Measurements from ENCODE around the gene MYOG. TPM values are rescaled to one million over a fixed set of nuclear protein-coding genes. Genes with fewer than 3 reads are reported as not detected.

MYOG gene
- not detected for total RNA-seq

DNA sequence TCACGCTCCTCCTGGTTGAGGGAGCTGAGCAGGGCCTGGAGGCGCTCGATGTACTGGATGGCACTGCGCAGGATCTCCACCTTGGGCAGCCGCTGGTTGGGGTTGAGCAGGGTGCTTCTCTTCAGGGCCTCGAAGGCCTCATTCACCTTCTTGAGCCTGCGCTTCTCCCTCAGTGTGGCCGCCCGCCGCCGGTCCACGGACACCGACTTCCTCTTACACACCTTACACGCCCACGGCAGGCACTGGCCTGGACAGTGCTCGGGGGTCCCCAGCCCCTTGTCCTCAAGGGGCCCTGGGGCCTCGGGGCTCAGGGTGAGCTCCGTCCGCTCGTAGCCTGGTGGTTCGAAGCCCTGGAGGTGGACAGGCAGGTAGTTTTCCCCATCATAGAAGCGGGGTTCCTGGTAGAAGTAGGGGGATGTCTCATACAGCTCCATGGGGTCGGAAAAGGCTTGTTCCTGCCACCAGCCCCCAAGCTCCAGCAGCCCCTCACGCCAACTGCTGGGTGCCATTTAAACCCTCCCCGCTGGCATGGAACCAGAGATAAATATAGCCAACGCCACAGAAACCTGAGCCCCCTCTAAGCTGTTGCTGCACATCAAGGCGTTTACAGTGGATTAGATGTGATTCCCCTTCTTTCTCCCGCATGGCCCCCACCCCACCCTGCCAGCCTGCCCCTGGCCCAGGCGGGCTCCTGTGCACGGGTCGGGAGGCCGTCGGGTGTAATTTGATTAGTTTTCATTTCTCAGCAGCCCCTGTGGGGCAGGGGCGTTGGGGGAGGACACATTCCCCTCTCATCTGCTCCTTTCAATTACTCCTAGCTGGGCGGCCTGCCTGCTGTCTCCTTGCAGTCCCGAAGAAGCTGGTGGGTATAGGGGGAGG, at the start of gene MYOG:
Gene MYOG, minus strand, starts transcription at position 485 of the 879 bp plus-strand sequence. Its CDS starts 51 bp downstream, at position 434.

GRCh38 chr1:203127666-203128430, 42.0 kb upstream of the MYOG start, which contains the start of gene ADORA1:
Gene ADORA1 (plus strand): TSS chr1:203127726. CDS start chr1:203128842, 1,116 bp downstream.

Other genes with a start within 250 kb of the MYOG start
- 19.8 TPM for gene RABIF, start 196.9 kb downstream of the MYOG start, total RNA-seq
- gene KLHL12, start 158.8 kb downstream of the MYOG start, total RNA-seq, result 49.1 TPM
- gene ADIPOR1, start 127.7 kb downstream of the MYOG start, total RNA-seq, result 71.0 TPM
- 30.9 TPM for gene CYB5R1, start 118.8 kb downstream of the MYOG start, total RNA-seq
- gene TMEM183A, start 78.6 kb downstream of the MYOG start, total RNA-seq, result 132 TPM
- gene PPFIA4, start 59.5 kb downstream of the MYOG start, total RNA-seq, result 32.8 TPM
- 29.8 TPM for gene ADORA1, start 41.7 kb upstream of the MYOG start, total RNA-seq
- gene MYBPH, start 89.8 kb upstream of the MYOG start, total RNA-seq, result not detected
- gene CHI3L1, start 100.7 kb upstream of the MYOG start, total RNA-seq, result 1.2 TPM
- gene CHIT1, start 143.7 kb upstream of the MYOG start, total RNA-seq, result 0.46 TPM
- 16.8 TPM for gene BTG2, start 219.5 kb upstream of the MYOG start, total RNA-seq

Measured in diencephalon (tissue), 1 donor.